SK-N-SH (cell line): ENCODE measurements around the gene MSTN. TPM values are rescaled to one million over a fixed set of nuclear protein-coding genes. Genes with fewer than 3 reads are reported as not detected.

Source experiments
- CTCF ChIA-PET: fragments of 300-600, 350-600 bp; formaldehyde crosslinking; extraction: SDS; loops from one replicate; lab custom pipeline; 2021; lab: Yijun Ruan, JAX
- POLR2A ChIA-PET: fragments of 350-600 bp; sonication (Branson Sonifier 250); formaldehyde crosslinking; extraction: SDS; loops from one replicate; lab custom pipeline; 2020; ENCODE audit warnings: antibody characterized with exemption, inconsistent platforms; lab: Yijun Ruan, JAX
- DNase-seq: peaks from one replicate; pipeline ENCODE4 v3.0.0; 2012
- H2AFZ ChIP-seq: fragments of 200-600 bp; sonication (generic); 2 replicates; pipeline ENCODE4 v1.8.1; 2016; ENCODE audit warnings: antibody characterized with exemption, mild to moderate bottlenecking, low read depth
- H3F3A ChIP-seq: fragments of 200-600 bp; sonication (generic); replicated peaks from 2 replicates; pipeline ENCODE3; 2016; ENCODE audit warnings: antibody characterized with exemption, mild to moderate bottlenecking; ENCODE audit not compliant: insufficient read depth
- H3K27ac ChIP-seq, 2 experiments: fragments of 200-500 bp in 1 of 2; fragments of 200-600 bp in 1 of 2; sonication (Bioruptor generic) in 1 of 2; sonication (generic), shearing (Covaris generic) in 1 of 2; 2 replicates each; pipeline versions ENCODE4 v1.5.1 to v1.6.1; 2014 to 2016; ENCODE audit warnings: low read depth in 2 of 2, inconsistent platforms in 1 of 2, low read length in 1 of 2, mild to moderate bottlenecking in 1 of 2, mixed read lengths in 1 of 2
- H3K27me3 ChIP-seq: fragments of 200-600 bp; sonication (generic), shearing (Covaris generic); 2 replicates; pipeline ENCODE4 v1.6.1; 2016; ENCODE audit warnings: mixed run types; ENCODE audit not compliant: insufficient read depth
- H3K36me3 ChIP-seq, 2 experiments: fragments of 200-500 bp in 1 of 2; fragments of 200-600 bp in 1 of 2; sonication (Bioruptor generic) in 1 of 2; sonication (generic) in 1 of 2; replicated peaks in 1 of 2; 2 replicates each; pipeline versions ENCODE3 to v1.5.1; 2014 to 2016; ENCODE audit warnings: low read length in 1 of 2, mild to moderate bottlenecking in 1 of 2; ENCODE audit not compliant: insufficient read depth in 2 of 2, control insufficient read depth in 1 of 2
- H3K4me1 ChIP-seq, 2 experiments: fragments of 200-500 bp in 1 of 2; fragments of 200-600 bp in 1 of 2; sonication (Bioruptor generic) in 1 of 2; sonication (generic), shearing (Covaris generic) in 1 of 2; 2 replicates each; pipeline versions ENCODE4 v1.5.1 to v1.6.1; 2014 to 2016; ENCODE audit warnings: low read depth in 1 of 2, low read length in 1 of 2, mixed run types in 1 of 2; ENCODE audit not compliant: insufficient read depth in 2 of 2, control insufficient read depth in 1 of 2
- H3K4me2 ChIP-seq: fragments of 200-600 bp; sonication (generic), shearing (Covaris generic); 2 replicates; pipeline ENCODE4 v1.6.1; 2017; ENCODE audit warnings: mixed run types
- H3K4me3 ChIP-seq, 2 experiments: fragments of 200-500 bp in 1 of 2; fragments of 200-600 bp in 1 of 2; sonication (Bioruptor generic) in 1 of 2; sonication (generic), shearing (Covaris generic) in 1 of 2; 2 replicates each; pipeline versions ENCODE4 v1.5.1 to v1.8.1; 2014 to 2016; ENCODE audit warnings: low read depth in 2 of 2, inconsistent platforms in 1 of 2, low read length in 1 of 2, mild to moderate bottlenecking in 1 of 2, mixed read lengths in 1 of 2, moderate library complexity in 1 of 2
- H3K79me2 ChIP-seq: fragments of 200-600 bp; sonication (generic); 2 replicates; pipeline ENCODE4 v1.8.1; 2017; ENCODE audit warnings: mild to moderate bottlenecking; ENCODE audit not compliant: insufficient read depth
- H3K9ac ChIP-seq: fragments of 200-600 bp; sonication (generic); 2 replicates; pipeline ENCODE4 v1.6.1; 2017; ENCODE audit warnings: mixed run types
- H3K9me2 ChIP-seq: fragments of 200-600 bp; sonication (generic); 2 replicates; pipeline ENCODE4 v1.6.1; 2017; ENCODE audit warnings: mixed run types
- H3K9me3 ChIP-seq: fragments of 200-600 bp; sonication (generic); 2 replicates; pipeline ENCODE4 v1.6.1; 2017; ENCODE audit warnings: mixed run types, mild to moderate bottlenecking, moderate library complexity
- H4K20me1 ChIP-seq: fragments of 200-600 bp; sonication (generic); 2 replicates; pipeline ENCODE4 v1.6.1; 2017; ENCODE audit warnings: mild to moderate bottlenecking, mixed run types; ENCODE audit not compliant: insufficient read depth
- CTCF ChIP-seq: fragments of 200-600 bp; sonication (generic); IDR thresholded peaks from 2 replicates; pipeline ENCODE4 v1.6.1; 2017; ENCODE audit warnings: antibody characterized with exemption, mild to moderate bottlenecking, moderate library complexity
- EP300 ChIP-seq, 2 experiments: IDR thresholded peaks; 2 replicates each; pipeline versions ENCODE4 v1.4.0 to v1.6.1; 2012; ENCODE audit warnings: borderline replicate concordance in 1 of 2, low read depth in 1 of 2, low read length in 1 of 2
- FOXJ3 ChIP-seq: sonication (generic); formaldehyde crosslinking; IDR thresholded peaks from 2 replicates; pipeline ENCODE4 v1.5.1; 2020; ENCODE audit warnings: mild to moderate bottlenecking, missing genetic modification reagents
- FOXM1 ChIP-seq: IDR thresholded peaks from 2 replicates; pipeline ENCODE4 v1.4.0; 2012; ENCODE audit warnings: low read depth, mild to moderate bottlenecking
- GABPA ChIP-seq: IDR thresholded peaks from 2 replicates; pipeline ENCODE4 v1.4.0; 2012; ENCODE audit warnings: low read depth, mild to moderate bottlenecking
- GATA2 ChIP-seq: sonication (generic); formaldehyde crosslinking; IDR thresholded peaks from 2 replicates; pipeline ENCODE4 v1.5.0; 2020; ENCODE audit warnings: mild to moderate bottlenecking, missing genetic modification reagents
- MAX ChIP-seq: IDR thresholded peaks from 2 replicates; pipeline ENCODE4 v1.4.0; 2012; ENCODE audit warnings: low read depth
- NRF1 ChIP-seq: IDR thresholded peaks from 2 replicates; pipeline ENCODE4 v1.6.1; 2012; ENCODE audit warnings: low read depth, mild to moderate bottlenecking, low read length
- PBX3 ChIP-seq: IDR thresholded peaks from 2 replicates; pipeline ENCODE4; 2012
- REST ChIP-seq: IDR thresholded peaks from 2 replicates; pipeline ENCODE4 v1.6.1; 2012; ENCODE audit warnings: mild to moderate bottlenecking, low read depth, low read length, moderate library complexity
- RFX5 ChIP-seq: IDR thresholded peaks from 2 replicates; pipeline ENCODE4 v1.6.1; 2012; ENCODE audit warnings: mild to moderate bottlenecking, improper control_type of control experiment, low read length
- RXRA ChIP-seq: IDR thresholded peaks from 2 replicates; pipeline ENCODE4 v1.4.0; 2012; ENCODE audit warnings: low read depth, mild to moderate bottlenecking, borderline replicate concordance
- TAF1 ChIP-seq: IDR thresholded peaks from 2 replicates; pipeline ENCODE4 v1.6.1; 2012; ENCODE audit warnings: low read depth, mild to moderate bottlenecking, low read length, moderate library complexity, borderline replicate concordance
- TEAD4 ChIP-seq: IDR thresholded peaks from 2 replicates; pipeline ENCODE4 v1.4.0; 2012; ENCODE audit warnings: mild to moderate bottlenecking, borderline replicate concordance; ENCODE audit not compliant: insufficient read depth
- USF2 ChIP-seq: fragments of 150-350 bp; IDR thresholded peaks from 2 replicates; pipeline ENCODE4 v1.6.1; 2017; ENCODE audit warnings: antibody characterized with exemption, low read length, low read depth, borderline replicate concordance
- ZBTB33 ChIP-seq: IDR thresholded peaks from 2 replicates; pipeline ENCODE4 v1.4.0; 2012; ENCODE audit warnings: low read depth, borderline replicate concordance
- WGBS: methylation state at CpG from one replicate; pipeline ENCODE4 v1.1.6; 2017; ENCODE audit warnings: low lambda C conversion rate; 5-methylcytosine and 5-hydroxymethylcytosine counted together
- polyA plus RNA-seq, 3 experiments: library from polyadenylated mRNA; depleted of rRNA; stranded (reverse); fragments of >200 nt; gene quantifications; 2 replicates each; pipeline ENCODE4 v1.2.3, GENCODE V29; 2012

MSTN gene
- polyA plus RNA-seq, 1 of the 3 experiments (the other 2 are of a cell fraction) = 0.05 TPM

GRCh38 chr2:190103144-190103543, 40.6 kb upstream of the MSTN start (continued):
- TF ChIP-seq REST (no peak), CTCF (no peak), ZBTB33 (no peak), TAF1 (no peak), GATA2 (CRISPR knock-in tag) (no peak)

GRCh38 chr2:190099890-190100697, 37.6 kb upstream of the MSTN start:
- Histone ChIP-seq H3K4me3 (no peak overlapping the region), H3K9me2 (no peaks in the 10 kb centered on the region), H3K4me1 (no peaks in the 10 kb centered on the region), H3F3A (no peaks in the 10 kb centered on the region), H2AFZ (no peak overlapping the region), H3K36me3 (no peaks in the 10 kb centered on the region), H3K27me3 (no peaks in the 10 kb centered on the region), H3K4me2 (no peak overlapping the region), H3K79me2 (no peaks in the 10 kb centered on the region), H3K27ac (no peak overlapping the region), H3K9ac (no peak overlapping the region), H3K9me3 (no peaks in the 10 kb centered on the region), H4K20me1 (no peaks in the 10 kb centered on the region)
- DNase-seq = no peak
- 31% methylated on average over 3 of the region's 3 CpGs for WGBS
- CTCF ChIA-PET = interaction anchor here (2.5 kb wide), 1 partner anchor 12 kb away, joined by 15 read pairs; no protein-coding TSS in a partner anchor
- POLR2A ChIA-PET = no interaction called here
- TF ChIP-seq NRF1 (no peak), RFX5 (no peak), USF2 (no peak), RXRA (no peak), TEAD4 (no peak), GABPA (no peak), FOXM1 (no peak), TAF1 (no peak), EP300 (IDR thresholded peaks at IDR 0.05; ENCODE audit: borderline replicate concordance in 1 of 2, low read depth in 1 of 2, low read length in 1 of 2) (no peak), PBX3 (no peak), CTCF (no peak), MAX (no peak), FOXJ3 (no peak)
